Activated CD4-positive, alpha-beta T cell treated with anti-CD3 and anti-CD28 coated beads for 24 hours (primary cell): ENCODE data around the gene HOXB8.

ENCODE experiments used
- DNase-seq, 2 donors: peaks; one replicate each; pipeline ENCODE4 v3.0.0-alpha.2; 2020; ENCODE audit warnings: low read depth in 2 of 2

Gene HOXB8

GRCh38 chr17:48610282-48611211, 4.5 kb downstream of the HOXB8 start, which contains the start of gene HOXB7:
Gene HOXB7, minus strand, starts transcription at chr17:48611017. Its CDS starts 99 bp downstream, at chr17:48610918.
- no peak for DNase-seq

GRCh38 chr17:48609759-48610281, 5.3 kb downstream of the HOXB8 start:
- no peak for DNase-seq

GRCh38 chr17:48609033-48609432, 6.1 kb downstream of the HOXB8 start:
- DNase-seq = no peak

- no peak for DNase-seq
Measured at GRCh38 chr17:48608494-48608834, 6.6 kb downstream of the HOXB8 start.

DNA sequence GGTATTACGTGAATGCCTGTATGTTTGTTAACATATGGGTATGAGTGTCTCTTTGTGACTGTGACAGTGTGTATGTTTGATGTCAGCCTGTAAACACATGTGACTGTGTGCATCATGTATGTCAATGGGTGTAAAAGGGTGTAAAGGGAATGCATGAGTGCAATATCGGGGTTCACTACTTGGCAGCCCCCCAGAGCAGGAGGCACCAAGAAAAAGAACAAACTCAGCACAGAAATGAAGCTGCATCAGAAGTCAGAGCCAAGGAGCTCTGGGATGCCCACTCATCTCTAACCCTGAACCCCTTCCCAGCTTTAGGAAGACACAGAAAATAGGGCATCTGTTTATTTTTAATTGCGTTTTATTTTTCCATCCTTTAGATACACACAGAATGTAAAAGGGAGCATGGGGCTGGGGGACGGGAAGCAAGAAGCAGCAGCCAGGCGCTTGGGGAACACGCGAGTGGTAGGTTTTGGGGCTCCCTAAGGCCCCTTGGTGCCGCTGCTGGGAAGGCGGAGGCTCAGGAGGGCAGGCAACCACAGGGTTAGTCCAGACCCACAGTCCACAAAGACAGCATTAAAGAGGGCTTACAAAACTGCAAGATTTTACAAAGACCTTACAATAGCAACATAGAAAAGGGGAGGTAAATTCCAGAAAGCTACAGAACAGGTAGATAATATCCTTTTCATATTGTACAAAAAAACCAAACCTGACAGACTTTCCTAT, 8.0 kb downstream of the HOXB8 start:
- DNase-seq = no peak

DNA sequence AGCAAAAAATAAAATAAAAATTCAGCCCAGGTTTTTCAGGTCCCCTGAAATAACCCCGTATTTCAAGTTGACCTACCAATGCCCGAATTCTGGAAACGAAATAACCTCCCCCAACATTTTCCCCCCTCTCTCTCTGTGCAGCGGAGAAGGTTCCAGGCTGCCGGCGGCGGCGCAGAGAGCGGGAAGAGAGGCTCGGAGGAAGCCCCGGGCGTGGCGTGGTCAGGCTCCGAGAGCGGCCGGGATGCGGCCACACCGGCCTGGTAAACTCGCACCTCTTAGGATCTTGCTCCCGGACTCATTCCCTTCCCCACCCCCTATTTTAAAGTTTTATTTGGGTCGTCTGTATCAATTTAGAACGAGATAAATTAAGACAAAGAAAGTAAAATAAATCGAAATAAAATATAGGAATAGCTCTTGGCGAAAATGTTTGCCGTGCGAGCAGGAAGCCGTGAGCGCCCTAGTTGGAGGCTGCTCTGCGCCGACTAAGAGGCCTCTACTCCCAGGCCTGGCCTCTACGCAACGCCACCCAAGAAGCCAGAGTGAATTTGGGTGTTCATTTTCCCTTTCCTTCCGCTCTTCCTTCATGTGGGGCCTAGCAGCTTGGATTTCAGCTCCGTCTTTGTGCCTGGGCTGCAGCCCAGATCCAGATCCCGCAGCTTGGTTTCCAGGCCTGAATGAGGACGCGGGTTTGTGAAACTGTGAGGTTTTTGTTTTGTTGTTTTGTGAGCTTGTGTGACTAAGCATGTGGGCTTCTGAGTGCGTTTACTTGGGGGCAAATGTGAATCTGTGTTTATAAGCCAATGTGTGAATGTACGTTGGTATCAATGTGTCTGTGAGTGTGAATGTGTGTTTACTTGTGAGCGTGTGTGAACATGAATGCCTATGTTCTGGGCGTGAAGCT, 8.9 kb downstream of the HOXB8 start:
- DNase-seq = no peak

DNA sequence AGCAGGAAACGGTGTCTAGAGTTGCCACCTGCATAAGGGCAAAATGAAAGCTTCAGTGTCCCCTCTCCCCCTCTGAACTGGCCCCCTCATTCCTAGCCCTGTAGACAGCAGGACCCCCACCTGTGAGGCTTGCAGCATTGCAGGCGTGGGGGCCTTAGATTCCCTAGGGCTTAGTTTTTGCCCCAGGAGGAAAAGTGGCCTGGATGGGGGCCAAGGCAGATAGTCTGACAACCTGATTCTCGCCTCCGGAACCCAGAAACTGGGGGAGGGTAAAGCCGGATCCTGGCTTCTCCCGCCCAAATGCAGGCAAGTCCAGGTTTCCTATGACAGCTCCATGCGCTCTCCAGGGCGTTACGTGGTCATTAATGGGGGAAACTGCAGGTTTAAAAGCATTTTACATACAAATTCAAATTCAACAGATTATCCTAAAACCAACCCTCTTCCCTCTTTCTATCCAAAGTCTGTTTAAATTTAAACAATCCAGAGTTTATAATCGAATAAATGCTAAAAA, 9.6 kb downstream of the HOXB8 start:
- no peak for DNase-seq

GRCh38 chr17:48604770-48605329, 10.2 kb downstream of the HOXB8 start, which contains the start of gene HOXB6:
Gene HOXB6, minus strand, starts transcription at chr17:48604986. Its CDS starts 6,836 bp downstream, at chr17:48598150.
- no peak for DNase-seq

- no peak for DNase-seq
Measured at GRCh38 chr17:48603959-48604769, 10.9 kb downstream of the HOXB8 start.

DNA sequence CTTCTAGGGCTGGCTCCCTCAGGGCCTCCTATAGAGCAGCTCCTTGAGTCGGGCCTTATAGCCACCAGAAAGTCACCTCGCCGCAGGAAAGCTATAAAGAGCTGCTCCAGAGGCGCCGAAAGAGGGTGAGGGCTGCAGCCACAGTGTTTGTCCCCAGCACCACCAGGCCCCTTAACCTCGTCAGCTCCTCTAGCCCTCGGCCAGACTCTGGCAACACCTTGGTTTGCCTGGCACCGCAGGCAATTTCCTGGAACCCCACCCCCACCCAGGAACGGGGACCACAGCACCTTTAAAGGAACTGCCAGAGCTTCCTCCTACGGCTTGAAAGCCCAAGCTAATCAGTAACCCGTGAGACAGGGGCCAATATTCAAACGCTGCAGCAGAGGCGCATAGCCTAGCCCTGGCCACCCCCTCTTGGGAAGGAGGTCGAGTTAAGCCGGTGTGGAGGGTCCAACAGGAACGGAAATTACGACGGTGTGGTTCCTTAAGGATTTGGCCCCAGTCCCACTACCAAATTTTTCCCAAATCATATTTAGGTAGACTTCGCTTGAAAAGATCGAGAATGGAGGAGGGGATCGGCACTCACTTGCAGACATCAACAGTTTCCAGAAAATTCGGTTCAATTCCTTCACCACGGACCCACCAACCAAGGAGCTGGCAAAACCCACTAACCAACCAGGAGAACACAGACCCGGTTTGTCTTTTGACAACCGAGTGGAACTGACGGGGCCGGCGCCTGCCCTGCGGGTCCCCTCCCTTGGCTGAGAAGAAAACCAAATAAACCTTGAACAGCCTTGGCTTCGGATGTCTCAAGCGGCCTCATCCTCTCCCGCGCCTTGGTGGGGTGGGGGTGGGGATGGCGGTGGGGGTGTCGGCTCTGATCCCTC, 13.3 kb downstream of the HOXB8 start:
- DNase-seq = no peak

- DNase-seq = no peak
Measured at GRCh38 chr17:48601207-48601538, 13.9 kb downstream of the HOXB8 start.

DNA sequence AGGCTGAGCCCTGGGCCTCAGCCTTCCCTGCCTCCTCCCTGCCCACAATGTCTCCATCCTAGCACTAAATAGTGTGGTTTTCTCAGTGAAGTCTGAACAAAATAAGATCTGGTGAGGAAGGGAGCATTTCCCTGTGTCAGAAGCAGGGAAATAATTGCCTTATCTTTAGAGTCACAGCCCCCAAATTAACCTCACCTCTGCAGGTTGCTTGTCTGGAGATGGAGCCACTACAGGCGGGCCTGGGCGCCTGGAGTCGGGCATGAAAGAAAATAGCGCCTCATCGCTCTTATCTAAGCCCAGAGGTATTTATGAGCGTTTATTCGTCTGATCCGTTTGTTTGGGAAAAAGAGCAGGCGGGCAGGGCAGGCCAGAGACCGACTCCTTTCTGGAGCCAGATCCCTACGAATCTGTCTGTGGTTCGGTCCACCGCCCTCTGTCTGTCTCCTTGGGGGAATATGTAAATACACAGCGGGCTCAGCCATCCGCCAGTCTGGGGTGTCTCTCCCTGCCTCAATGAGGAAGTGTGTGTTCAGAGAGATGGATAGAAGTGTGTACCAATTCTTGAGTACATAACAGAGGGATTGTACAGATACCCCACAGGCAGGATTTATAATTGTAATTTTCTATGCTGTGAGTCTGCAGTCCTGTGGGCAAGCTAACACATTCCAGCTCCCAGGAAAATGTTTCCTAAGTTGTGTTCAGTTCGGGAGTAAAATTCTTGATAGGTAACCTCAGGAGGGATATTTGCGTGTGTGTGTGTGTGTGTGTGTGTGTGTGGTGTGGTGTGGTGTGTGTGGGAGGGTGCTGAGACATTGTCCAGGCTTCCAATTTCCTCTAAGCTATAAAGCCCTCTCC, 14.6 kb downstream of the HOXB8 start:
- DNase-seq = no peak

GRCh38 chr17:48599354-48599753, 15.7 kb downstream of the HOXB8 start:
- DNase-seq = no peak

GRCh38 chr17:48598736-48599135, 16.4 kb downstream of the HOXB8 start:
- no peak for DNase-seq

DNA sequence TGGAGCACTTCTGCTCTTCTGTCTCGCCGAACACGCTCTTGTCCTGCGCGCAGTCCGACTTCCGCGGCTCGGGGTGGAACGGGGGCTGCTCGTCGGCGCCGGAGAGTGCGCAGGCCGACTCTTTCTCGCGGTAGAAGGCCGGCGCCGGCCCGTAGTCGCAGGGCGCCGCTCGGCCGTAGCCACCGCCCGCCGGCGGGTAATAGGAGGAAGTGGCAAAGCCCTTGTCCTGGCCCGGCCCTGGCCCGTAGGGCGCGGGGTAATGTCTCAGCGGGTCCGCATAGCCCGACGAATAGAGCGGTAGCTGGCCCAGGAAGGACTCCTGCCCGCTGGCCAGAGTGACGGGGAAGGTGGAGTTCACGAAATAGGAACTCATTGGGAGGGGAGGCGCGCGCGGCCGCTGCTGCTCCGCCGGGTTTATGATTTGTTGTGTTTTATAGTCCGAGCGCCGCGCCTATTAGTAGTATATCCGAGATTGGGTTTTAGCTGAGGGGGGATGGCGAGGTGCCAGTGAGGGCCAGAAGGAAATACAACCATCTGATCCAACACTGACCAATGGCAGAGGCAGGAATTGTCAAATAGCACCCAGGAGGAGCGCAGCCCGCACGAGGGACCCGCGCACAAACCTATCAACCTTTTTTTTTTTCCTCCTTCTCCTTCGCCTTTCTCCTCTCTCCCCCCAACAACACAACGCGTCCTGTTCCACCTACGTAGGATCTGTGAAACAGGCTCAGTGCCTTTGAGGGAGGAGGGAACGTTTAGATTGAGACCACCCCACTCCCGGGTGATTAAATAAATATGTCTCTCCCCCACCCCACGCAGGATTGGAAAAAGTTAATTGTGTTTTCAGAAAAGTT, 17.1 kb downstream of the HOXB8 start:
- no peak for DNase-seq

DNA sequence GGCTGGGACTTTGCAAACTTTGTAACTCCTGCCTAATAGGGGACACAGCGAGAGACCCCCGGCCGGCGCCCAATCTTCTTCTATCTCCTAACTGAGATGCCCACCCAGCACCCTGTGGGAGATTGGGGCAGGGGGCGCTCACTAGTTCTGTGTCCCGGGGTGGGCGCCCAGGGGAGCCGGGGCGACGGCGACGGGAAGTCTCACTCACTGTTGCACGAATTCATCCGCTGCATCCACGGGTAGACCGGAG, 17.6 kb downstream of the HOXB8 start:
- no peak for DNase-seq

DNA sequence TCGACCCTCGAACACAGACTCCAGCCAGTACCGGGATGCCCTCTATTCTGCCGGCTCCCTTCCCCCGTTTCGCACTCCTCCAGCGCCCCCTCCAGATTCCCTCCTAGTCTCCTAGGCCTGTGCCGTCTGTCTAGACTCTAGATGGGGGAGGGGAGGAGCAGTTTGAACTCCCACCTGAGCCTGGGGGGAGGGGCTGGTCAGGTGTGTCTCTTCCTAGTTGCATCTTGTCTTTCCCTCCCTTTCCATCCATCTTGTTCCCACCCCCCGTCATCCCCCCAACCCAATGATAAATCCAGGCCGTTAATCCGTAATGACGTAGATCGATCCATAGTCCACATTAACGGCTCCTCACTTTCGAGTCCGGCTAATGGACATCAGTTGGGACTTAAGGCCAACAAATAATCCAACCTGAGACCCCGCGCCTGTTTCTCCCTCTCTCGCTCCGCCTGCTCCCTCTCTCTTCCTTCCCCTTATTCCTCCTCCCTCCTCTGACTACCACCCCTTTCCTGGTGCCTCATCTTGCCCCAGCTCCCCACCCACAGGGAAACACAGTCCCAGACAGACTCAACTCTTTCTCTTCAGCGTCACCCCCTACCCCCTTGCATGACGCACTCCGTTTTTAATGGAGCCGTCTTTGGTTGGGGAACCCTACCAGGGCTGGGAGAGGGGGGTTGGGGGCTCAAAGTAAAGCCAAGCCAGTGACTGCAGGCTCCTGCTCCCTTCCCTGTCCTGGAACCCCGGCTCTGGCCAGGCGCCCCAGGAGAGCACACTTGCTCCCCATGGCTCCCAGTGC, 18.2 kb downstream of the HOXB8 start:
- DNase-seq = no peak
